GM21423 (cell line): ENCODE results near the gene TCHP.
A peak's percentile ranks its signal among the peaks of the same experiment; 100 is the strongest.
"Not testable (repeated sequence)": the region's sequence is repeated elsewhere in the genome, so short reads cannot be mapped to it uniquely, and the experiment has no call there.

Experiments used
- ATAC-seq: cut with Tn5 transposase; IDR thresholded peaks from one replicate; pipeline ENCODE4 v1.9.1; 2021; ENCODE audit warnings: mild to moderate bottlenecking, moderate library complexity; ENCODE audit not compliant: unreplicated experiment

Gene TCHP

DNA sequence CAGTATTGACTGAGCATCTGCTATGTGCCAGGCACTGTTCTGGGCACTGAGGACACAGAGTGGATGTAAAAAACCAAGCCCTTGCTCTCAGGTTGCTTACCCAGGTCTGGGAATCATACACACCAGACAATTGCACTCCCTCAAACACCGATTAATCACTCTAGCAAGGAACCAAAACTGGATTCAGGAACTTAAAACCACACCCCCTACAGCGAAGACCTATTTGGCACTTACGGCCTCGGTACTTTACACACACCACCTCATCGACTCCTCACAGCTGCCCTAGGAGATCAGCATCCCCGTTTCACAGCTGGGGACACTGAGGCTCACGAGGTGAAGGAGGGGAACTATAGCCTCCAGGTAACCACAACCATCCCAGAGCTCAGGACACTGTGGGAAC, 21.3 kb upstream of the TCHP start:
- no peak for ATAC-seq

DNA sequence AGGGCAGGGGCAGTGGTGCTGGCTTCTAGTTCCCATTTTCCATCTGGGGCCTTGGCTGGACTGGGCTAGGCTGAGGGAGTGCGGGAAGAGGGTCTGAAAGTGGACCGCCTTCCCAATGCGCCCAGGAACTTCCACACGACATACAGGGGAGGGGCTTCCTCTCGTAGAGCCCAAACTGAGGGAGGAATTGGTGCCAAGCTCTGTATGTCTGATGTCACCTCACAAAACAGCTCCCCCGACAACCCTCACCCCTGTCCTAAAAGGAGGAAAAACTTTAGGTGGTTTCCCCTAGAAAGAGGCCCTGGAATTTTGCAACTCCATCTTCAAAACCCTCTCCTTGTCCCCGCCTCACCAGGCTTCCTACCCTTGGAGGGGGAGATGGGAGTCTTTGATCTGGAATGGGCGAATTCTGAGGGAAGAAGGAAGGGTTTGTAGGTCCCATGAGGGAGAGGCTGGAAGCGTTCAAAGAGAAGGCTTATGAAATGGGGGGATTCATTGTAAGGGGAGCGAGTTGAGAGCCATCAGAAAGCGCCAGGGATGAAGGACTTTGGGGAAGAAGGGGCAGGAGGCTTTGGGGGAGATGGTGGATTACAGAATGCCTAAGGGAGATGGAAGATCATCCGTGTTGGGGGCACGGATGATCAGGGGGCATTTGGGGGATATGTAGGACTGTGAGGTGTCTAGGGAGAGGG, 20.6 kb upstream of the TCHP start:
- ATAC-seq = no peak

- peak; percentile 94 for ATAC-seq
Measured at GRCh38 chr12:109880043-109880931, 19.8 kb upstream of the TCHP start, which contains the start of gene GLTP. TSS of gene GLTP (minus strand) at chr12:109880541. CDS start at chr12:109880374, 167 bp downstream.

GRCh38 chr12:109880938-109881337, 19.1 kb upstream of the TCHP start:
- ATAC-seq = no peak

- ATAC-seq = no peak
Measured at GRCh38 chr12:109881752-109882151, 18.3 kb upstream of the TCHP start.

DNA sequence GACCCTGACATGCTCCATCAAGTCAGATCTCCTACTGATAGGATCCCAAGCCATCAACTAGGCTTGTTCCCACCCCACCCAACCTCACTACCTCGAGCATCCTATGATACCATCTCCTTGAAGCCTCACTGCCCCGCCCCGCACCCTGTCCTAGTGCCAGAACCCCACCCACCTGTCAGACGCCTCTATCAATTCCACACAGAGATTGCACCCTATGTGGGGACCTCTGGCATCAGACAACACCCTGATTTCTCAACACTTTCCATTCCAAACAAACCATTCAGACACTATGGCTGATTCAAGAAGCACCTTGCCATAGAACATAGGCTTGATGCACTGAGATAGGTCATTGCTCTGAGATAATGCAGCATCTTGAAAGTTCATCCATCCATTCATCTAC, 16.6 kb upstream of the TCHP start:
- no peak for ATAC-seq

GRCh38 chr12:109885616-109886015, 14.5 kb upstream of the TCHP start:
- ATAC-seq = no peak

GRCh38 chr12:109888179-109889020, 11.7 kb upstream of the TCHP start:
- no peak for ATAC-seq

DNA sequence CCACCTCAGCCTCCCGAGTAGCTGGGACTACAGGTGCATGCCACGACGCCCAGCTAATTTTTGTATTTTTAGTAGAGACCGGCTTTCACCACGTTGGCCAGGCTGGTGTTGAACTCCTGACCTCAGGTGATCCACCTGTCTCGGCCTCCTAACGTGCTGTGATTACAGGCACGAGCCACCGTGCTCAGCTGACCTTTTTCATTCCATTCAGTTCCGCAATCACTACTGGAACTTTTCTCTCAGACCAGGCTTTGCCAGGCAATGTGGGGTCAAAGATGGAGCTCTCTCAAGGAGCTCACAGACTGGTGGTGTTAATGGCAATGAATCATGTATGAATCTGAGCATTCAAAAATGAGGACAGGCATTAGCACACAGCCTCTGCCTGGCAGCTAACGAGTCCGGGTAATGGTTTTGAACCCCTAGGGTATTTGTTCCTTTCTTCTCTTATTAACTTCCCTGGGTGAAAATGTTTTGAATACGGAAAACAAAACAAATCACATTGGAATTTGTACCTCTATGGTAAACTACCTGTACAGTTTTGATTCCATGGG, 9.4 kb upstream of the TCHP start:
- ATAC-seq = no peak

DNA sequence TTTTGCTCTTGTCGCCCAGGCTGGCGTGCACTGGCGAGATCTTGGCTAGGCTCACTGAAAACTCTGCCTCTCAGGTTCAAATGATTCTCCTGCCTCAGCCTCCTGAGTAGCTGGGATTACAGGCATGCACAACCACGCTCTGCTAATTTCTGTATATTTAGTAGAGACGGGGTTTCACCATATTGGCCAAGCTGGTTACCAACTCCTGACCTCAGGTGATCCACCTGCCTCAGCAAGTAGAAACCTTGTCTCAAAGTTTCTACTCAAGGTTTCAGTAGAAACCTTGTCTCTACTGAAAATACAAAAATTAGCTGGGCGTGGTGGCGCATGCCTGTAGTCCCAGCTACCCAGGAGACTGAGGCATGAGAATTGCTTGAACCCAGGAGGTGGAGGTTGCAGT, 8.3 kb upstream of the TCHP start:
- not testable (repeated sequence) for ATAC-seq

- no peak for ATAC-seq
Measured at GRCh38 chr12:109892165-109892715, 7.8 kb upstream of the TCHP start.

- peak; percentile 61 for ATAC-seq
Measured at GRCh38 chr12:109892748-109893147, 7.3 kb upstream of the TCHP start.

DNA sequence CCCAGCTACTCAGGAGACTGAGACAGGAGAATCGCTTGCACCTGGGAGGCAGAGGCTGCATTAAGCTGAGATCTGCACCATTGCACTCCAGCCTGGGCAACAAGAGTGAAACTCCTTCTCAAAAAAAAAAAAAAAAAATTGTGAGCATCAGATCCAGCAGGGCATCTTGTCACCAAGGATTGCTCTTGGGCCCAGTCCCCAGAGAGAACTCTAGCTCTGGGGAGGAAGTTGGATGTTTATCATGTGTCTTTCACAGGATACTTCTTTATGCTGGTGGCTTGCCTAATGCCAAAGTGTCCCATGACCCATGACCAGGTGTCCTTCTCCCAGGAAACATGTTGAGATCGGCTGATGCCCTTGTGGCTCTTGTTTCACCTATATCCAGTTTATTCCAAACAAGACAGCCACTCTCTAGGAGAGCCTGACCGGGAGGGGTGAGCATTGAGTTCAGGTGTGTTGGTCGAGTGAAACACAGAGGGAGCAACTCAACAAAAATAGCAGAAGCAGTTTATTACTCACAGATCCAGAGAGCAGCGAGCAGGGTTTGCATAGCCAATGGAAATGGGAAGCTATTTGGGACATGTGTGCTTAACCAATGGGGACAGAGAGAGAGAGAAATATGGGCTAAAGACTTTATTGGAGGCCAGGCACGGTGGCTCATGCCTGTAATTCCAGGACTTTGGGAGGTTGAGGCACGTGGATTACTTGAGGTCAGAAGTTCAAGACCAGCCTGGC, 6.6 kb upstream of the TCHP start:
- no peak for ATAC-seq

- ATAC-seq = no peak
Measured at GRCh38 chr12:109894939-109895338, 5.1 kb upstream of the TCHP start.

- ATAC-seq = no peak
Measured at GRCh38 chr12:109896188-109896587, 3.9 kb upstream of the TCHP start.

- no peak for ATAC-seq
Measured at GRCh38 chr12:109897029-109897428, 3.0 kb upstream of the TCHP start.

GRCh38 chr12:109899345-109899744, 729 bp upstream of the TCHP start:
- not testable (repeated sequence) for ATAC-seq

DNA sequence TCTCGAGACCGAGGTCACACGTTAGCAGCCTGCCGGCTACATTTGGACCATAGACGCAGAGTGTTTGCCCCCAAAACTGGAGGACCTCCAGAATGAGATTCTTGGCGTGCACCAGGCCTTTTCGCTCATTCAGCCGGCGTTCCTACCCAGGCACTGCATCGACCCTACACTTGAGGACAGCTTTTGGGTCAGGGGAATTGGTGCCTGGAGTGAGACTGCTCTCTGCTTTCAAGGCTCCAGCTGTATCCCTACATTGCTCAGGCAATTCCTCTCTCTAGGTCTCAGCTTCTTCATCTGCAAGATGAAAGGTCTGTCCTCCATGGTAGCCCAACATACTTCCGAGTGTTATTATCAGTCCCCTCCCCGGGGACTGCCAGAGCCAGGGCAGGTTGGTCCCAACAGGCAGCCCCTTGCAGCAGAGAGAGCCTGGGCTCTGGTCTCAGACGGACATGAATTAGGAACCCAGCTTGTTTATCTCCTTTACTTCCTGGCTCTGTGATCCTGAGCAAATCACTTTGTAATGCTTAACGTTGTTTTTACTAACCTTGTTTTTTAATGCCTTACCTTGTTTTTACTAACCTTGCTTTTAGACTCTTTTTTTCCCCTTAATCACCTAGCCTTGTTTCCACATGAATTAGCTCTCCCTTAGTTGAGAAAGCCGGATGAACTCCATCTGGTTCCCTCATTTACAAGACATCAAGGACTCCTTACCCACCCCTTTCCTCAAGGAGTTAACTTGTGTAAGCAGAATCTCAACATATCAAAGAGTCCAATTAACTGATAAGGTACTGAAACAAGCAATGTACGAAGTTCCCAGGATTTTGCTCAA, 892 bp downstream of the TCHP start:
- ATAC-seq = no peak

DNA sequence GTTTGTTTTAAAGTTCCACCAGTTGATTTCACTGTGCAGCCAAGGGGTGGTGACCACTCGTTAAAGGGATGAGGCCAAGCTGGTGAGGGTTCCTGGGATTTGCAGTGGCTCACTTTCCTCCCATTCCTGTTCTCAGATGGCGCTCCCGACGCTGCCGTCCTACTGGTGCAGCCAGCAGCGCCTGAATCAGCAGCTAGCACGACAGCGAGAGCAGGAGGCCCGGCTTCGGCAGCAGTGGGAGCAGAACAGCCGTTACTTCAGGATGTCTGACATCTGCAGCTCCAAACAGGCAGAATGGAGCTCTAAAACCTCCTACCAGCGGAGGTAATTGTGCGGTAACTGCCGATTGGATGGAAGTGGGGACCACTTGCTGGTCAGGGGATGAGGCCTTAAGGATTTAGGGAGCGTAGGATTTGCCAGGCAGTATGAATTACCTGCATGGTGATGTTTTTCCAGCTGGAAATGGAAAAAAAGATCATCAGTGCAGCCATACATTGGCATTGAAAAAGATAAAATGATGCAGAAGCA, 2.9 kb downstream of the TCHP start:
- no peak for ATAC-seq
